Fibroblast of lung (primary cell): Measurements from ENCODE around the gene RAPGEF2.

ENCODE experiments used
- CTCF ChIP-seq, 2 donors: IDR thresholded peaks in 1 of 2; conservative IDR thresholded peaks in 1 of 2; 1 replicate in 1 of 2; 2 replicates in 1 of 2; pipeline ENCODE4 v1.5.1; 2011 to 2012; ENCODE audit warnings: low read length in 2 of 2, control low read depth in 1 of 2, inconsistent platforms in 1 of 2, low read depth in 1 of 2, mild to moderate bottlenecking in 1 of 2
- EZH2 ChIP-seq: IDR thresholded peaks from 2 replicates; pipeline ENCODE4 v1.5.1; 2012; ENCODE audit warnings: low read length, control low read depth, mild to moderate bottlenecking; ENCODE audit errors: missing control alignments

GRCh38 chr4:159071969-159072765 lies 30.7 kb upstream of the RAPGEF2 start:
- no peak for TF ChIP-seq CTCF (conservative IDR thresholded peaks at IDR 0.05 in 1 of 2, IDR thresholded peaks at IDR 0.05 in 1 of 2; ENCODE audit: low read depth in 1 of 2, low read length in 2 of 2)
- TF ChIP-seq EZH2: no peak
